ENCODE results near the gene HSBP1L1.

HSBP1L1 gene

GRCh38 chr18:79930020-79930642, 34.3 kb upstream of the HSBP1L1 start:
- DNase-seq (ENCODE audit: low read depth in 2 of 2) = no peak

GRCh38 chr18:79931475-79931874, 33.0 kb upstream of the HSBP1L1 start:
- DNase-seq (ENCODE audit: low read depth in 2 of 2) = no peak

DNA sequence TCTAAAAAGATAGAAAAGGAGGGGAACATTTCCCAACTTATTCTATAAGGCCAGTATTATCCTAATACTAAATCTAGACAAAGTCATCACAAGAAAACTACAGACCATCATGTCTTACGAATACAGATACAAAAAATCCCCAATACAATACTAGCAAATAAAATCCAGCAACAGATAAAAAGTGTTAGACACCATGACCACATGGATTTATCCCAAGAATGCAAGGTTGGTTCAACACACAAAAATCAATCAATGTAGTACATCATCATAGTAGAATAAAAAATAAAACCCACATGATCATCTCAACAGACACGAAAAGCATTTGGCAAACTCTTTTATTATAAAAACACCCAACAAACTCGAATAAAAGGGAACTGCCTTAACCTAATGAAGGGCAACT, 31.5 kb upstream of the HSBP1L1 start:
- DNase-seq (ENCODE audit: low read depth in 2 of 2) = no peak

DNA sequence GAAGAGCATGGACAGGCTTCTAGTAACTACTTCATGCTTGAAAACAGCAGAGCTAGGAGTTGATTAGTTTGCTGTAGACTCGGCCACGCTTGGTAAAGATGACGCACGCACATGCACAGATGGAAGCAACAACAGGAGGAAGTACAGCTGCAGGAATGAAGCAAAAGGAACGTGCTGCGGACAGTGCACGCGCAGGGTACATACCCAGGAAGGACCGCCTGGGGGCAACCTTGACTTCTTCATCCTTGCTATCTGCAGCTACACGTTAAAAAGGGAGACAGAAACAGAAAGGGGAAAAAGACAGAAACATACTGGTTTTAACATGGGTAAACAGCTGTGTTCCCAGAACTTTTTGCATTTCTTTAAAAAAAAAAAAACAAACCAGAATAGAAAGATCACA, 30.7 kb upstream of the HSBP1L1 start:
- no peak for DNase-seq (ENCODE audit: low read depth in 2 of 2)

DNA sequence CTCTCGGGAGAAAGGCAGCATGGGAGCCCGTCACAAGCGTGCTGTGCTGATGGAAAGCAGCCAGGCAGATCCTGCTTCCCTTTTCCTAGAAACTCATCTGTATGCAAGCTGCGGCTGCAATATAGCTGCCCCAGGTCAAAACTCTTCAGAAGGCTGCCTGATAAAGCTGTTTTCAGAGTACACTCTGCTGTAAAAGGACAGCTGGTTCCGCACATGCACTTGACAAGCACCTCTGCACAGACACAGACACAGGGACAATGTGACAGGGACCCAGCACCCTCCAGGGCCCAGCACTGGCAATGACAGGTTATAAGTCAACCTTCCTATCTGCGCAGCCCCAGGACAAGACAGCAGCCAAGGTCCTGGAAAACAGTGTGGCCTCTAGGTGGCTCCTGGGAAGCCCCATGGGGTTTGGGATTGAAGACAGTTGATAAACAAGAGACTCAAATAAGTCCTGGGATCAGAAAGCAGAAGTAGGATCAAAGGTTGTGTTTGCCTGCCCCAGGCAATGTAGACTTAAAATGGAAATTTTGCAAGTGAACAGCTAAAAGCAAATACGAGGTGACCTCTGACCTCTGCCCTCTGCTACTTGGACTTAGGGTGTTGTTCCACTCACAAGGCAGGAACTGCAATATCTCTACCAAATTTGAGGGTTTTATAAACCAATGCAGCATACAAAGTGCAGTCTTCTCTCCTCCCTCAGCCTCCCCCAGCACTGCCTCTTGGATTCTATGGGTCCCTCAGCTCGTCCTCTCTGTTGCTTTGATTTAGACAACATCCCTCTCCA, 29.9 kb upstream of the HSBP1L1 start:
- no peak for DNase-seq (ENCODE audit: low read depth in 2 of 2)

DNA sequence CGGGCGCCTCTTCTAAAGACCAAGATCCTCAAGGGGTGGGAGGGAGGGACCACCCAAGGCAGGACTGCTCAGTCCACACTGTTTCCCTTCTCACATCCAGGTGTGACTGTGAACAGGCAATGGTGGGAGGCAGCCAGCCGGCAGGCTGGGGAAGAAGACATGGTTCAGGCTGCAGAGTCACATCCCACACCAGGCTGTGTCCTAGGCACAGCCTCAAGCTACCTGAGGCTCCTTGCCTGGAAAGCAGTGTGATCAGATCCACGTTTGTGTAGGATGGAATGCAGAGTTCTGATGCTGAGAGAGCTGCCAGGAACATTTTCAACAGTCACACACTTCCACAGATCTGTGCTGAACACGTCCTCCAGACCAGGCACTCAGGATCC, 29.4 kb upstream of the HSBP1L1 start:
- DNase-seq (ENCODE audit: low read depth in 2 of 2) = no peak

DNA sequence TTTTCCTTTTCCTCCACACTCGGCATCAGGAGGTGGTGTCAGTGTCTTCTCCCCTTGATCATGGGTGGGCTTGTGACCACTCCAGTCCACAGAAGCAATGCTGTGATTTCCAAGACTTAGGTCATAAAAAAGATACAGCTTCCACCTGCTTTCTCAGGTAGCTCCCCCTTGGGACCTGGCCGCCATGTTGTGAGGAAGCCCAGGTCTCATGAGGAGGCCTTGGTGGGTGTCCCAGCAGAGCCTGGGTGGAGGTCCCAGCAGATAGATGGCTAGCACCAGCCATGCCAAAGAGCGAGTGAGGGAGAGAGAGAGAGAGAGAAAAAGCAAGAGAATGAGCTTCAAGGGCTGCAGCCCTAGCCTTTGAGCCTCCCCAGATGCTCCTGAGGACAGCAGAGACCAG, 28.9 kb upstream of the HSBP1L1 start:
- no peak for DNase-seq (ENCODE audit: low read depth in 2 of 2)

DNA sequence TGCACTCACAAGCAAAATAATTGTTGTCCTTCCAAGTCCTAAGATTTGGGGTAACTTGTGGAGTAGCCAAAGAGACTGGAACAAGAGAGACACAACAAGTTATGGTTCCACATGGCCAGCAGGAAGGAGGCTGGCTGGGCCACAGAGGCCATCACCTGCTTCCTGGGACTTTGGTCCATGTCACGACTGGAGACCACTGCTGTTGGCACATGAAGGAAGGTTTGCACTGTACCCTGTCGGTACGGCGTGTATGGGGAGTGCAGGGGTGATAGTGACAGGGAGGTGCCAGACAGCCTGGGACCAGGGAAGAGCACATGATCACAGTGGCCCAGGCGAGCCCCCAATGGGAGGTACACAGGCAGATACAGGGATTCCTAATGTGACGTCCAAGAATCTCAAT, 28.5 kb upstream of the HSBP1L1 start:
- DNase-seq (ENCODE audit: low read depth in 2 of 2) = no peak

GRCh38 chr18:79936641-79937040, 27.8 kb upstream of the HSBP1L1 start:
- DNase-seq (ENCODE audit: low read depth in 2 of 2) = no peak

DNA sequence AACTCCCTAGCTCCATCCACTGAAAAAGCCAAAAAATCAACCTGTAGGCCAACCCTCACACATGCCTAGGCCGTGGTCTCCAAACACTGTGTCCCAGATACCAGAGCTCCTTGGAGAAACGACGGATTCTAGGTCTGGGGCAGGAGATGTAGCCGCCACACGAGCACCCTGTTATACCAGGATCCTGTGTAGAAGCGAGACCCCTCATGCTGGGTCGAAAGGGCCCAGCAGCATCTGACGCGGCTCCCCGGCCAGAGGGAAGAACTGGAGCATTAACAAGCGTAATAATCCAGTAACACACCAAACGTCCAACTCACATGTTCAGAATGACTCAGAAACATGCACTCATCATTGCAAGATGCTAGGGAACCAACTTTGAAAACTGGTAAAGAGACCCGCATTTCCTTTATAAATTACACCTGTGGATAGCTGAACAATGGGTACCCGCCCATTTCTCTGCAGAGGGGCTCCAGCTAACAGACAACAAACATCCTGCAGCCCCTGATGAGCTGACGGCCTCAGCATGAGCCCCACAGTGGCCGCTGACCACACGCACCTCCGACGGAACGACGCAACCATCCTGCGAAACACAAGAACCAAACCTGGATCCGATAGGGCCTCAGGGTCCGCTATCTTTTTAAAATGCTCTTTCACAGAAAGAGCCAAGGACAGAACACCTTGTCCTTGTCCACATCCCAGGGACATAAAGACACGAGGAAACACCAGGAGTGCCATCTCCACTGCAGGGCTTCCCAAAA, 27.2 kb upstream of the HSBP1L1 start:
- no peak for DNase-seq (ENCODE audit: low read depth in 2 of 2)

DNA sequence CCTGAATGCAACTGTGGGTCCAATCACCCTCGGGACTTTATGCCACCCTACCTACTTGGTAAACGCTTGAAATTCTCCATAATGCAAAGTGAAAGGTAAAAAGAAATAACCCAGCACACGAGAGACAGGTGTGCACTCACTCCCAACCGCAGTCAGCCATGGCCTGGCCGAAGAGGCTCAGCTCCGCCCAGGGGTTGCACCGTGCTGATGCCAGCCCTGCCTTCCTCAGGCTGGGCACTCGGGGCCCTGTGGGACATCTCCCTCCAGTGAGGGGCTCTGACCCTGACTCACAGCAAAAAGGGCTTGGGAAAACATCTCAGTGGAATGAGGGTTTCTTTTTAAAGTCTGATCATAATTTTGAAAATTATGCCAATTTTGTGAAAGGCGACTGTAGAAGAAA, 26.2 kb upstream of the HSBP1L1 start:
- DNase-seq (ENCODE audit: low read depth in 2 of 2) = no peak

GRCh38 chr18:79939096-79939495, 25.3 kb upstream of the HSBP1L1 start:
- no peak for DNase-seq (ENCODE audit: low read depth in 2 of 2)

DNA sequence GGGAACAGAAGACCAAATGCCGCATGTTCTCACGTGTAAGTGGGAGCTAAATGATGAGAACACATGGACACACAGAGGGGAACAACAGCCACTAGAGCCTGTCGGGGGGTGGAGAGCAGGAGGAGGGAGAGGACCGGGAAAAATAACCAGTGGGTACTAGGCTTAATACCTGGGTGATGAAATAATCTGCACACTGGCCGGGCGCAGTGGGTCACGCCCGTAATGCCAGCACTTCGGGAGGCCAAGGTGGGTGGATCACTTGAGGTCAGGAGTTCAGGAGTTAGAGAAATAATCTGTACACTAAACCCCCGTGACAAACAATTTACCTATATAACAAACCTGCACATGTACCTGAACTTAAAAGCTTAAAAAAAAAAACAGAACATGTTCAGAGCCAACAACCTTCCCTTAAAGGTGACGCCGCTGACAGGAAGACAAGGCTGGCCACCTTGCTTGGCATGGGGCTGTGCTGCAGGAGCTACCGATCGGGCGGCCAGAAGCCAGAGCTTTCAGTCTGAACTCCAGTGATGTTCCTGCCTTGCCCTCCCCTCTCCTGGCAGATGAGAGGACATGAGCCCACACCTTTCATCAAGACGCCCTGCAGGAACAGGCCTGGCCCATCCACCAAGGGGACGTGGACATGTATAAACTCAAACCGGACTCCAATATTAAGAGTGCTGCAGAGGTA, 24.2 kb upstream of the HSBP1L1 start:
- DNase-seq (ENCODE audit: low read depth in 2 of 2) = no peak

DNA sequence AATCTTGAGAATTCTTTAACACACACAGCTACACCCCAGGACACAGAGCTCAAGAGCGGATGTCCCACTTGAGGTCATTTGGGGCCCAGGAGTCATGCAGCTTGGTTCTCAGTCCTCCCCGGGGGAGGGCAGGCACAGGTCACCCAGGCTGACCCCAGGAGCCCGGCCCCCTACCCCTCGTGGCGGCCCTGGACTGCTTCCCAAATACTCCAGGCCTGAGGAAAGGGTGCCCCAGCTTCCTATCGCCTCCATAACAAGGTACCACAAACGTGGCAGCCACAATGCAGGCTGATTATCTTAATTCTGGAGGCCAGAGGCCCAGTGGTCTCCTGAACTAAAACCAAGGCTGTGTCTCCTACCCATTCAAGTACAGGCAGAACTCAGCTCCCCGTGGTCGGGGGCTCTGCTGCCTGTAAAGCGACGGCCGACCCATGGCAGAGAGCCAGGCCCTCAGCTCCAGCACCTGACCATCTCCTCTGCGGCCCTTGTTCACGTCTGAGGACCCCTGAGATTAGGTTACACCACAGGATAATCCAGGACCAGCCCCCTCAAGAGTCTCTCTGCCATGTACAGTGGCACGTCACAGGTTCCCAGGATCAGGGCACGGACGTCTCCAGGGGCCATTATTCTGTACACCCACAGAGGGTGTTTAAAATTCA, 23.5 kb upstream of the HSBP1L1 start:
- no peak for DNase-seq (ENCODE audit: low read depth in 2 of 2)

DNA sequence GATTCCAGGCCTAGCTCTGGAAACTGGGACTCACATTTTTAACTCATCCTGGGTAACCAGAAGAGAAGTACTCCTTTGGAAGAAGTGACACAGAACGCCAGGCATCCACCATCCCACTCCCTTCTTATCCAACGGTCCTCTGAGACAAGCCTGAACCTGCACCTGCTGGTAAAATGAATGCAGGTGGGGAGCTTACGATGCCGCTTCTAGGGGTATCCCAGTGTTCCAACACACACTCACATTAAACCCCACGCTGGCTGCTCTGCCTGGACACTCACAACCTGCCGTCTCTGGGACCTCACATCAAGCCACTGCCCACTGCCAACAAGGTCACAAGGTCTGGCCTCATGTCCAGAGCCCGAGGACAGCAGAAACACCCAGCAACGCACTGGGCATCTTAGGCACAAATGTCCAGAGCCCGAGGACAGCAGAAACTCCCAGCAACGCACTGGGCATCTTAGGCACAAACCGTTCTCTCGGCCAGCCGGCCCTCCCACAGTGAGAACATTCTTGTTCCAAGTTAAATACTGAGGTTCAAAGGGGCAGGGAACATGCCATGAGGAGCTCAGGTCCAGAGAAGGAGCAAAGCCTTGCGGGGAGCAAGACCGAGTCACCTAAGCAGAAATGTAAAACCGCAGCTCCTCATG, 22.8 kb upstream of the HSBP1L1 start:
- no peak for DNase-seq (ENCODE audit: low read depth in 2 of 2)

GRCh38 chr18:79942211-79942610, 22.2 kb upstream of the HSBP1L1 start:
- no peak for DNase-seq (ENCODE audit: low read depth in 2 of 2)

DNA sequence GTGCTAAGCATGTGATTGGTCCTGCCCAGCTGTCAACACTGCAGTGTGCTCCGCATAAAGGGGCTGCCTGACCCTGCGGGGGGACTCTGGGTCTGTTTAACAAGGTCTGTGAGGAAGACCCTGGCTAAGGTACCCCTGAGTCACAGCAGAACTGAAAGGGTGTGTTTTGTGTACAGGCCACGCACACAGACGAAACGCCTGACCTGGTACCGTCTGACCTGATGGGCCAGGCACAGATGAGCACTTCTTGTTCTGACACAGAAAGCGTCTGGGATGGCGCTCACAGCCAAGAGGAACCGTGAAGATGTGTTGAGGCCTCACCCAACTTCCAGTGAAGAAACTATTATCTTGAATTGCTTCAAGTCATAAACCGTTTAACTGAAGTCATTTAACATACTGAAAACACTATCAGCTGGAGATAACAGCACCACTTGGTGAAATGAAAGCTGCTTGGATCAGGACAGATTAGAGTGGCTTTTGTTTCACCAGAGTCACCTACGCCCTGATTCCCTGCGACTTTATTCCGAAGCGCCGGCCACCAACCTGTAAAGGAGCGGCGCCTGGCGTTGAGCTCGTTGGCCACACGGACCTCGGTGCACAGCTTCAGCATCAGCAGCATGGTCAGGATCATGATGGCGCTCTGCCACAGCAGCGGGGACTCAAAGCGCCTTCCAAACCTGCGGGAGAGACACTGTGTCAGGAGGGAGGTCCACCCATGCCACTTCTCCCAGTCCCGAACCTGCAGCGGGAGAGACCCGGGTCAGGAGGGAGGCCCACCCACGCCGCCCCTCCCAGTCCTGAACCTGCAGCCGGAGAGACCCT, 21.4 kb upstream of the HSBP1L1 start:
- DNase-seq (ENCODE audit: low read depth in 2 of 2) = no peak

DNA sequence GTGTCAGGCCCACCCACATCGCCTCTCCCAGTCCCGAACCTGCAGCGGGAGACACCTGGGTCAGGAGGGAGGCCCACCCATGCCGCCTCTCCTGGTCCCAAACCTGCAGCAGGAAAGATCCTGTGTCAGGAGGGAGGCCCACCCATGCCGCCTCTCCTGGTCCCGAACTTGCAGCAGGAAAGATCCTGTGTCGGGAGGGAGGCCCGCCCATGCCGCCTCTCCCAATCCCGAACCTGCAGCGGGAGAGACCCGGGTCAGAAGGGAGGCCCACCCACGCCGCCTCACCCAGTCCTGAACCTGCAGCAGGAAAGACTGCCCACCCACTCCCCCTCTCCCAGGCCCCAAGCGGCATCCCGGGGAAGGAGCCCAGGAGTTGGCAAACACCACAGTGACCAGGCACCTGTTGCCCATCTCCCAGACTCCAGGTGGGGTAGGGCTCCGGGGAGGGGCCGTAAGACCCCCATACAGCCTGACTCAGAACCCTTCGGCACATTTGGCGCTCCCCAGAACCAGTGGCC, 20.8 kb upstream of the HSBP1L1 start:
- no peak for DNase-seq (ENCODE audit: low read depth in 2 of 2)

DNA sequence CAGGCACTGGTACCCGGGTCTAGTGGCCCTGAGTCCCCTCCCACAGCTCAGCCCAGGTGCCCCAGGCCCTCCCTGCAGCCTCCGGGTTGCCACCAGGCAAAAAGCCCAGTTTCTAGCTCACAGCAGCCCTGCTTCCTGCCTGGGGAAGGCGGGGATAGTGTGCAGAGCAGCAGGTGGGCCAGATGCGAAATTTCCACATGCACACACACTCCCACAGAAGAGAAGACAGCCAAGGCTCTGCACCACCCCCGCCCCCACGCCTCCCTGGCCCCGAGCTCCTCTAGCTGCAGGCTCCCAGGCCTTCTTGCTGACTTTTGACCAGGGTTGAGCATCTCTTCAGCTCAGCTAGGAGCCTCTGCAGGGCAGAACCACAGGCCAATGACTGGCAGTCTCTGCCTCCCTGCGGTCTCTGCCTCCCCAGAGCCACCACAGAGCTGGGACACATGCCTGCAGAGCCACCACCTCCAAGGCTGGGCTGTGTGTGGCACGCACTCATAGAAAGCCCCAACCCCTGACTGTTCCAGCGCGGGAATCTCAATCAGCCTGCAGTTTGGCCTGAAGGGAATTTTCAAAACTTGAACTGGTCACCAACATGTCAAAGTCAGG, 20.2 kb upstream of the HSBP1L1 start:
- no peak for DNase-seq (ENCODE audit: low read depth in 2 of 2)

- DNase-seq (ENCODE audit: low read depth in 2 of 2) = no peak
These were observed 19.7 kb upstream of the HSBP1L1 start for GRCh38 chr18:79944746-79945117.

All from stimulated activated CD4-positive, alpha-beta T cell treated with anti-CD3 and anti-CD28 coated beads, Interleukin-4, amount 100 ng/mL, for 48 hours (primary cell).